Measurements from ENCODE around the gene STK32A.

The STK32A gene

GRCh38 chr5:147396070-147396823 is 161.4 kb downstream of the STK32A start:
- DNase-seq, result no peak

- DNase-seq, result peak; percentile 9
These were observed 162.8 kb downstream of the STK32A start for GRCh38 chr5:147397616-147398015.

DNA sequence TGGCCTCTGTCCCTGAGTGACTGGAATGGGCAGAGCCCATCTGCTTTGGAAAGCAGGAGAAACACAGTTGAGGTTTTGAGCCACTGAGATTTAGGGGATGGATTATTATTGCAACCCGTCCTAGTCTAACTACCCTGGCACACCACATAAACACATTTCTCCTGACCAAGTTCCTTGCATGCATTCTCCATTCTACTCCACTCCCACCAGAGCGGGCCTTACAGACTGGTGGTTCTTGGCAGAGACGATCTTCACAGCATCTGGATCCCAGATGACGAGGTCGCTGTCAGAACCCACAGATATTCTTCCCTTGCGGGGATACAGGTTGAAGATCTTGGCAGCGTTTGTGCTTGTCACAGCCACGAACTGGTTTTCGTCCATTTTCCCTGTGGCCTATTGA is 164.0 kb downstream of the STK32A start:
- DNase-seq, result no peak

DNA sequence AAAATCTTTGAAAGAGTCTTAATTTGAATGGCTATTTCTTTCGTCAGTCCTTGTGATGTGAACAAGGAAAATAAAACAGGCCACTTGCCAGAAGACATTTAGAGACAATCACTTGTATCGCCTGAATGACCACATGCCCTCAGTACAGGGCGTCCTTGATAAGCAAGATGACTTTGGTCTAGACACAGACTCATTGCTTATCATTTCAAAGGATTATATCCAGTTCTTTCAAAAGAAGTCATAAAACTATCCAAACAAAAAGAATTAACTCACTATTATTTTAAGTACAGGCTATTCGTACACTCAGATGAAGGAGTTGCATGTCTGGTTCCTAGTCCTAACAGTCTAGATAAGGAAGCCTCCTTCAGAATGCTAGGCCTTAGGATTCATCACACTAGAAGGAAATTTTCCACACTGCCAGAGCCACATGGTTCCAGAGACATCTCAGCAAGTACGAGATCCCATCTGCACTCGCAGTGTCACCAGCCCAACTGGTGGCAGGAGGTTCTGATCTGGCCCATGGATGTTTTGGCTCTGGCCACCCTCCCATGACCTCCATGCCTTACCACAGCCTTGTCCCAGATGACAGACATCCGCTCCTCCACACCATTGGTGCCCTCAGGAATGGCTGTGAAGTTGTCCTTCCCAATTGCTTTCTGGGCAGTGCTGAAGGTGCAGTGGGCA is 165.4 kb downstream of the STK32A start:
- no peak for DNase-seq

DNA sequence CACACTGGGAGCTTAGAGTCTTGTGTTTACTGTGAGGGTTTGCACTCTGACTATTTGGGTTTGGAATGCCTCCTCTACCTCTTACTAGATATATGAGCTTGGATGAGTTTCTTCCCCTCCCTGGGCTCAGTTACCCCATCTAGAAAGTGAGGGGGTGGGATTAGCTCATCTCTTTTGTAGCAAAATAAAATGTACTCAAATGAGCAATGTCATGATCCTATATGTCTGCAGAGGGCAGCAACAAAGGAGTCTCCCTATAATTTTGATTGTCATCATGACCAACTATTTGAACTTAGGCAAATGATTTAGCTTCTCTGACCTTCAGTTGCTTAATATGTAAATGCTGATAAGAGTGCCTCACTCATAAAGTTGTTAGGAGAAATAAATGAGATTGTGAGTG is 166.1 kb downstream of the STK32A start:
- DNase-seq, result no peak

DNA sequence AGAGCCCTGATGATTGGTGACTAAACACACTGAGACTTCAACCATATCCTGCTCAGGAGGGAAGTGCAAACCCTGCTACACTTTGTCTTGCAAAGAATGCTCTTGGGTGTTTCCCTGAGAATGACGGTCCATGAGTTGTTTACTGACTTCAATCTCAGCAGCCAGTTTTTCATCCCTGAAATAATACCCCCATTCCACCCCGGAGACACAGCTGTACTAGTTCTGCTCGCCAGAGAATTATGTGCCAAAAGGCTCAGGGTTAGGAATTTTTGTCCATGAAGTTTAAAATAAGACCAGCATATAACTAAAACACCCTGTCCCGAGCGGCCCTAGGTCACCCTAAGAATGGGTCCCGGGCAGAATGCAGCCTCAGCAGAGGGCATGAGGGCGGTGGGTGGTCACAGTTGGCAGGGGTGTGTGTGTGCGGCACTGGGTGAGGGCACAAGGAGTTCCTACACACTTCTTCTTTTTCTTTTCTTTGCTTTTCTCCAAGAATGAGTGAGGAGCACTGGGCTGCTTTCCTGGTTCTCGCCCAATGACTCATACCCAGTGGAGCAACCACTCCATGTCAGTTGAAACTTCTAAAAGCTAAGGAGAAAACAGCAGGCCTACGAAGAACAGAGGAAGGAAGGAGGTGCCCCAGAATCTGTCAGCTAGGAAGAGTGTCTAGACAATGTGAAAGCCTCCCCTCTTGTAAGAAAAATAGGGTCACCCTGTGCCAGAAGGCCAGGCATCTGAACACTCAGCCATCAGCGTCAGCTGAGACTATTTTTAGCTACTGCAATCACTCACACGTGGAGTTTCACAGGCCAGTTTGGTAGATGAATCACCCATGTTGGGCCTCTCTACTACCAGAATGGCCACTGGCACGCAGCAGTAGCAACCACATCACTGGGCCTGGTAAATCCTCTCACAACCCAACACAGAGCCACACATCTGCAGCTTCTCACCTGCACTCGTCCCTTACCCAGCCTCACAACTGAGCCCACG is 169.1 kb downstream of the STK32A start:
- DNase-seq, result peak; percentile 38

- no peak for DNase-seq
These were observed 169.9 kb downstream of the STK32A start for GRCh38 chr5:147404706-147405105.

GRCh38 chr5:147406636-147407035 is 171.8 kb downstream of the STK32A start:
- DNase-seq, result no peak

- no peak for DNase-seq
These were observed 172.4 kb downstream of the STK32A start for GRCh38 chr5:147407094-147407681.

DNA sequence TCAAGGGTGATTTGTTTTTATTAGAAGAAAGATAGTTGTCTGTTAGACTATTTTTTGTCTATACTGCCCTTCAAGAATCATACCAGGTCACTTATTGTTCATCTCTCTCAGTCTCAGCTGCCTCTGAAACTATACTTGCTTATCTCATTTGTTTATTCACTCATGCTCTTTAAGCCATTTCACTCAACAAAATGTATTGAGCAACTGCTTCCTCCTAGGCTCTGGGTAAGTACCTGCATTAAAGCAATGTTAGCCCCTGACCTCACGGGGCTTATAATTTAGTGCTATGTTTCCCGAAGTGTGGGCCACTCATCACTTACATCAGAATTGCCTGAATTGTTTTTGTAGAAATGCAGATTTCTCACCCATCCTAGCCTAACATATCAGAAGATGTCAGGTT is 174.2 kb downstream of the STK32A start:
- no peak for DNase-seq

DNA sequence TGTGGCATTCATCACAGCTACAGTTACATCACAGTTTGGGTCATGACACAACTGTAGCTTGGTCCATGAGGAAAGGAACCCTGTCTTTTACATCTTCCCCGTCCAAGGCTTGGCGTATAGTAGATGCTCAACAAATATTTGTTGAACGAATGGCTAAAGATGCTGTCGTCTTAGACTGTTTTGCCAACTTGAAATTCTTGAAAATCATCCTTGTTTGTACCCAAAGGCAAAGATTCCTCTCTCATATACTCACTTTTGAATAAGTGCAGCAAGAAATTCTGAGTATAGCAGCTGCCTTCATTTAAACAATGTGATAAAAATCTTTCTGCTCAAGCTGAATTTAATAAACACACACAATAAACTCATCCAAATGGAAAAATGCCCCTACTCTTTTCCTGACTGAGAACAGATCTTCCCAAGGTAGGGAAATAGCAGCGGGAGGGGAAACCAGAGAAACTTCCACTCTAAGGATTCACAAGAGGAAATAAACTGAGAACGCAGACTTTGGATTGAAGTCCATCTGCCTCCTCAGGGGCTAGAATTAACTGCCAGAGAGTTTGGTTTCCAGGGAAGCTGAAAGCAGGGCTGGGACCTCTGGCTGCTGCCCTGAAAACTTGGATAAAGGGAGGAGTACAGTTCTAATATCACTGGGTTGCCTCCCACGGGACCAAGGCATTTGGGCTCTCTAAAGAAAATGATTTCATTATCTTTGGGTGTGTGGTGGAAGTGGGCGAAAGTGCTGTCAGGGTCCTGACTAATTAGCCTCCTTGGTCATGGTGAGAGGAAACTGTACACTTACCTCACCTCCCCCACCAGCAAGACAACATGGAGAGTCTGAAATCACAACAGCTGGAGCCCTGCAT is 175.9 kb downstream of the STK32A start:
- no peak for DNase-seq

GRCh38 chr5:147411359-147412319 is 176.8 kb downstream of the STK32A start:
- DNase-seq, result no peak

GRCh38 chr5:147412561-147412960 is 177.7 kb downstream of the STK32A start:
- DNase-seq, result no peak

GRCh38 chr5:147413266-147413665 is 178.4 kb downstream of the STK32A start:
- no peak for DNase-seq

- DNase-seq, result no peak
These were observed 180.8 kb downstream of the STK32A start for GRCh38 chr5:147415651-147416050.

GRCh38 chr5:147417135-147417813 is 182.4 kb downstream of the STK32A start:
- peak; percentile 38 for DNase-seq

DNA sequence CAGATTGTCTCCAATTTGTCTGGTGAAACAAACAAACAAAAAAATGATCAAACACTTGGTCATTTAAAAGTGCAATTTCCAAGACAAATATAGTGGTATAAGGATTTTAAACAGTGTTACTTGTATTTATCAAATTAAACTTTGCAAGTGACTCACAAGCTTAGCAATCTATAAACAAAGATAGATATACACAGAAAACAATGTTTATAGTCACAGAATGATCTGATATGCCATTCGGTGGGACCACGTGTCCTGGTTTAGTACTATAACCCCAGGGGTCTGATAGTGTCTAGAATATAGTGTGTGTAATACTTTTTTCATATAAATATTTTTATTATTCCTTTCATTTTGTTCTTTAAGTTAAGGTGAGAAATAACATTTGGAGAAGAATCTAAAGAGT is 183.8 kb downstream of the STK32A start:
- DNase-seq, result no peak

DNA sequence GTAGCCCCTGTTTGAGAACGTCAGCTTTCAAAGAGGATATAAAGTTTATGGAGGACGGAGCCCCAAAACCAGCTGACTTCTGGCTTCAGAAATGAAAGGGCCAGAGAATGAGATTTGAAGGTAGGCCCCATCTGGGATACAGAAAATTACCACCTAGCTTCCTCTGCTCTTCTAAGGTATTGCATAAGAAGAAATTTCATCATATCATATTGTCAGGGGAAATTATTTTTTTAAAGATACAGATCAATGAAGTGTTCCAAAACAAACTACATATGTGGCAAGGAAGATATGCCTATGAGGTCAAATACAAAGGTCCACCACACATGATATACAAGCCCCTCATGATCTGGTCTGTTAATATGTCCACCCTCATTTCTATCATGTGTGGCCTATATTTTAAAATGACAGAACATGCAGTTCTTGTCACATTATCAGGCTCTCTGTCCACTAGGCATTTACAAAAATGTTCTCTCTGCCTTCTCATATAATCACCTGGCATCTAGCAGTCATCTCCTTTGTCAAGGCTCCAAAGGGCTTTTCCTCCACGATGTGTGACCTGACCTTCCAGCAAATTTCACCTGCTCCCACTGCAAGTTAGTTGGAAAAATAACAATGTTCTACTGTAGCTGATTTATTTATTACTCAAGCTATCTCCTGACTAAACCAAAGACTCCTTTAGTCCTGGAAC is 192.0 kb downstream of the STK32A start:
- DNase-seq, result no peak

All from DMS53 (cell line).